AG10803 (cell line): ENCODE measurements around the gene MOCS2.

Experiments
- DNase-seq: peaks from one replicate; pipeline ENCODE4 v3.0.0; 2010; ENCODE audit warnings: low read depth
- H3K4me3 ChIP-seq: 2 replicates; pipeline ENCODE4 v1.5.1; 2011; ENCODE audit warnings: mild to moderate bottlenecking, low read length, control low read depth
- CTCF ChIP-seq: conservative IDR thresholded peaks from 2 replicates; pipeline ENCODE4 v1.5.1; 2011; ENCODE audit warnings: mild to moderate bottlenecking, low read length, control low read depth, inconsistent platforms

Gene MOCS2

GRCh38 chr5:53055365-53055764 lies 54.2 kb downstream of the MOCS2 start:
- no peak overlapping the region for H3K4me3 ChIP-seq
- TF ChIP-seq CTCF = no peak
- no peak for DNase-seq

- no peak for TF ChIP-seq CTCF
- DNase-seq = no peak
- H3K4me3 ChIP-seq = no peak overlapping the region
Measured at GRCh38 chr5:53053364-53053763, 56.2 kb downstream of the MOCS2 start.

- peak; percentile 67 for DNase-seq
- no peak overlapping the region for H3K4me3 ChIP-seq
- no peak for TF ChIP-seq CTCF
Measured at GRCh38 chr5:53052499-53052898, 57.1 kb downstream of the MOCS2 start.

- no peak for DNase-seq
Measured at GRCh38 chr5:53048248-53048647, 61.3 kb downstream of the MOCS2 start.

More at GRCh38 chr5:53048248-53048647, 61.3 kb downstream of the MOCS2 start:
- no peak for TF ChIP-seq CTCF
- H3K4me3 ChIP-seq = no peak overlapping the region
